RWPE2 (cell line): ENCODE measurements around the gene GPC4.

Experiments used
- ATAC-seq: fragments of 200-7000 bp; cut with Tn5 transposase; 3 replicates; pipeline ENCODE4 v1.9.1; 2021; ENCODE audit warnings: low read depth
- DNase-seq: peaks from one replicate; pipeline ENCODE4 v3.0.0-alpha.2; 2020; ENCODE audit warnings: low spot score
- H3K27ac ChIP-seq: fragments of 450-650 bp; 2 replicates; pipeline ENCODE4 v1.5.1; 2017; ENCODE audit warnings: mild to moderate bottlenecking; ENCODE audit not compliant: poor library complexity, severe bottlenecking
- H3K27me3 ChIP-seq: fragments of 250-450 bp; sonication (Bioruptor Pico); 2 replicates; pipeline ENCODE4 v1.5.1; 2021; ENCODE audit warnings: mild to moderate bottlenecking, moderate library complexity; ENCODE audit not compliant: insufficient read depth, poor library complexity, severe bottlenecking
- H3K36me3 ChIP-seq: fragments of 250-450 bp; sonication (Bioruptor Pico); 2 replicates; pipeline ENCODE4 v1.5.1; 2020; ENCODE audit warnings: low read depth, mild to moderate bottlenecking, moderate library complexity
- H3K4me1 ChIP-seq: fragments of 250-450 bp; sonication (Bioruptor Pico); 2 replicates; pipeline ENCODE4 v1.5.1; 2021; ENCODE audit warnings: mild to moderate bottlenecking, moderate library complexity; ENCODE audit not compliant: insufficient read depth, poor library complexity, severe bottlenecking
- H3K4me3 ChIP-seq: fragments of 250-450 bp; sonication (Bioruptor Pico); 2 replicates; pipeline ENCODE4 v1.5.1; 2021; ENCODE audit warnings: mild to moderate bottlenecking, moderate library complexity; ENCODE audit not compliant: severe bottlenecking
- H3K9me3 ChIP-seq: fragments of 250-450 bp; sonication (Bioruptor Pico); 2 replicates; pipeline ENCODE4 v1.5.1; 2021; ENCODE audit warnings: mild to moderate bottlenecking, moderate library complexity; ENCODE audit not compliant: severe bottlenecking
- TF ChIP-seq, protein P1 (sequence below): fragments of 450-650 bp; IDR thresholded peaks from one replicate; pipeline ENCODE4 v1.5.1; 2017; ENCODE audit warnings: mild to moderate bottlenecking, moderate library complexity; ENCODE audit not compliant: poor library complexity, severe bottlenecking

GPC4 gene

DNA sequence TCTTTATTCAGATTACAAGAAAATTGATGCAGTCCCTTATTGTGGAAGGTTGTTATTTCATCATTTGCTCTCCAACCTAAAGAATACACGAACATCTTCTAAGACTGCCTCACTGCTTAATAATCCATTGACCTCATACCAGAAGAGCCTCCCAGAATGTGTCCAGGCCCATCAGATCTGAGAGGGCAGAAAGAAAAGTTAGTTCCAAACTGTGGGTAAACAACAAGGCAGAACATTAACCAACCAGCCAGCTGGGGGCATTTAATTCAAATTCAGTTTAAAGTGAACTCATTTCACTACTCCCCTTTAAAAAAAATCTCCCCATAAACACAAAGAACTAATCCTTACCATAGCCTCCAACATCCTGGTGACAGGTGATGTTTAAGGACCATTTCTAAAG, 13.8 kb downstream of the GPC4 start:
- no peaks in the 10 kb centered on the region for H3K9me3 ChIP-seq

DNA sequence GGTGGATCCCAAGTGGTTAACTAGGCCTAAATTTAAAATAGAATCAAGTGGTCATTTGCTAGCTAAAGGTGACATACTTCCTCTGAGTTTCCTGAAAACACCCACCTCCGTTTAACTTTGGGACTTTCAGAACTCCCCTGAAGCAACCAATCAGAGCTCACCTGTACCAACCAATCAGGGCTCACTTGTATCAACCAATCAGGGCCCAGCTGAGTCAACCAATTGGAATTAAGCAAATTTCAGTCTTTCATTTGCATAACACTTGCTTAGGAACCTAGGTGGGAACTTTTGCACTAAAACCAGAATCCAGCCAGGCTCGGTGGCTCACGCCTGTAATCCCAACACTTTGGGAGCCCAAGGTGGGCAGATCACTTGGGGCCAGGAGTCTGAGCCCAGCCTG, 15.9 kb downstream of the GPC4 start:
- H3K4me3 ChIP-seq = no peak overlapping the region
- H3K36me3 ChIP-seq = no peaks in the 10 kb centered on the region
- TF ChIP-seq, protein P1, sequence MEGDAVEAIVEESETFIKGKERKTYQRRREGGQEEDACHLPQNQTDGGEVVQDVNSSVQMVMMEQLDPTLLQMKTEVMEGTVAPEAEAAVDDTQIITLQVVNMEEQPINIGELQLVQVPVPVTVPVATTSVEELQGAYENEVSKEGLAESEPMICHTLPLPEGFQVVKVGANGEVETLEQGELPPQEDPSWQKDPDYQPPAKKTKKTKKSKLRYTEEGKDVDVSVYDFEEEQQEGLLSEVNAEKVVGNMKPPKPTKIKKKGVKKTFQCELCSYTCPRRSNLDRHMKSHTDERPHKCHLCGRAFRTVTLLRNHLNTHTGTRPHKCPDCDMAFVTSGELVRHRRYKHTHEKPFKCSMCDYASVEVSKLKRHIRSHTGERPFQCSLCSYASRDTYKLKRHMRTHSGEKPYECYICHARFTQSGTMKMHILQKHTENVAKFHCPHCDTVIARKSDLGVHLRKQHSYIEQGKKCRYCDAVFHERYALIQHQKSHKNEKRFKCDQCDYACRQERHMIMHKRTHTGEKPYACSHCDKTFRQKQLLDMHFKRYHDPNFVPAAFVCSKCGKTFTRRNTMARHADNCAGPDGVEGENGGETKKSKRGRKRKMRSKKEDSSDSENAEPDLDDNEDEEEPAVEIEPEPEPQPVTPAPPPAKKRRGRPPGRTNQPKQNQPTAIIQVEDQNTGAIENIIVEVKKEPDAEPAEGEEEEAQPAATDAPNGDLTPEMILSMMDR = no peak
- DNase-seq (no peak), ATAC-seq (no peak)
- no peaks in the 10 kb centered on the region for H3K4me1 ChIP-seq
- no peaks in the 10 kb centered on the region for H3K9me3 ChIP-seq
- no peaks in the 10 kb centered on the region for H3K27me3 ChIP-seq
- no peak overlapping the region for H3K27ac ChIP-seq

More for the DNA sequence above, 13.8 kb downstream of the GPC4 start:
- no peaks in the 10 kb centered on the region for H3K4me1 ChIP-seq
- no peak overlapping the region for H3K4me3 ChIP-seq
- no peak for ATAC-seq
- TF ChIP-seq, protein P1 = no peak
- no peak for DNase-seq
- no peak overlapping the region for H3K27ac ChIP-seq
- H3K36me3 ChIP-seq = no peaks in the 10 kb centered on the region
- no peaks in the 10 kb centered on the region for H3K27me3 ChIP-seq

DNA sequence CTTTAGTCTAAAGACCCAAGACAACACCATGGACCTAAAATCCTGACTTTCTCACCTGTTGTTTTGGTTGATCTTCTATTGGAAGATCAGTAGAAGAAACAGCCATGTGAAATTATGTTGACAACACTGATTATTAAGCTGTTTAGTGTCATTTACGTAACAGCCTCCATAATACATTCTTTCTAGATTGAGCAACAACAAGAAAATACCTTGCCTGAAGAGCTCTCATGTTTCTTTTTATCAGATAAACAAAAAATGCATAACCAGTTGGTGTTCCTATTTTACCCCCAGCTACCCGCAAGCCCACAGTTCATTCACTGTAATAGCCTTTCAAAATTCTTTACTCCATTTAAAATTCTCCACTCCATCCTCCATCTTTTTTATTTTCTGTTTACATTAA, 20.5 kb downstream of the GPC4 start:
- Histone ChIP-seq H3K27ac (no peak overlapping the region), H3K4me1 (no peaks in the 10 kb centered on the region), H3K27me3 (no peaks in the 10 kb centered on the region), H3K36me3 (no peaks in the 10 kb centered on the region), H3K9me3 (no peaks in the 10 kb centered on the region), H3K4me3 (no peak overlapping the region)
- no peak for ATAC-seq
- DNase-seq = no peak
- TF ChIP-seq, protein P1 = no peak

DNA sequence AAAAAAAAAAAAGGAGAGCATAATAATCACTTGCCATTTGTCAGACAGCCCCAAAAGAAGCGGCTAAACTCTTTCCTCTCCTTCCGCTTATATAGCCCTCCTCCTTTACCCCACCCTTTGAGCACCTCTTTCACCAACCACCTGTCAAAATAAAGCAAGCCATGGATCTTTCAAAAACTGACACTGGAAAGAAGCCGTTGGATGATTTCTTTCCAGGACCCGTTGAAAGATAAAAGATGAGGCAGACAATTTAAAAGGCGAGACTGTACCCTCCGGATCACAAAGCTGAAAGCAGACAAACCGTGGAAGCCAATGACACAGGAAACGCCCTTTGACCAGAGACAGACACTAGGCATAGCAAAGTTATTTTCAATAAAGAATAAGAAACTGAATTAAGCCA, 22.6 kb downstream of the GPC4 start:
- ATAC-seq = no peak
- Histone ChIP-seq H3K27me3 (no peaks in the 10 kb centered on the region), H3K4me3 (no peak overlapping the region), H3K9me3 (no peaks in the 10 kb centered on the region), H3K36me3 (no peaks in the 10 kb centered on the region), H3K27ac (no peak overlapping the region), H3K4me1 (no peaks in the 10 kb centered on the region)
- DNase-seq = no peak
- TF ChIP-seq, protein P1 = no peak

DNA sequence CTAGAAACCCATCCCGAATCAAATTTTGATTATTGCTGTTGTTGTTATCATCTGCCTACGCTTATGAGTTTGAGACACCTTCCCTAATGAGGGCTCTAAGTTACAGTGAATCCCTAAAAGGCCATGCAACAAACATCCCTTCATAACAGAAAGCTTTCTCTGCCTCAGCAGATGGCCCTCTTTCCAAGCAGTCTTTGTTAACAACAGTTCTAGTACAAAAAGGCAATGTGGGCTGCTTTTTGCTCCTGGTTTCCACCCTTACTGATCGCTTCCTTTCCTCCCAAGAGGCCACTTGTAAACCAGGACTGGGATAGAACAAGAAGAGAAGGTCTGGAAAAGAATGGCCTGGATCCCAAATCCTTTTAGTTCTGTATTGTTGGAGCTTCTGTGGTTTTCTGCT, 24.2 kb downstream of the GPC4 start:
- H3K27me3 ChIP-seq = no peaks in the 10 kb centered on the region
- TF ChIP-seq, protein P1 = no peak
- H3K36me3 ChIP-seq = no peaks in the 10 kb centered on the region
- DNase-seq = no peak
- no peak overlapping the region for H3K27ac ChIP-seq
- H3K4me3 ChIP-seq = no peak overlapping the region
- ATAC-seq = no peak
- no peaks in the 10 kb centered on the region for H3K9me3 ChIP-seq
- H3K4me1 ChIP-seq = no peaks in the 10 kb centered on the region
